ENCODE measurements around the gene CYP39A1. TPM values are rescaled to one million over a fixed set of nuclear protein-coding genes. Genes with fewer than 3 reads are reported as not detected.

The CYP39A1 gene
- total RNA-seq, 2 experiments from 2014 or later: not detected

DNA sequence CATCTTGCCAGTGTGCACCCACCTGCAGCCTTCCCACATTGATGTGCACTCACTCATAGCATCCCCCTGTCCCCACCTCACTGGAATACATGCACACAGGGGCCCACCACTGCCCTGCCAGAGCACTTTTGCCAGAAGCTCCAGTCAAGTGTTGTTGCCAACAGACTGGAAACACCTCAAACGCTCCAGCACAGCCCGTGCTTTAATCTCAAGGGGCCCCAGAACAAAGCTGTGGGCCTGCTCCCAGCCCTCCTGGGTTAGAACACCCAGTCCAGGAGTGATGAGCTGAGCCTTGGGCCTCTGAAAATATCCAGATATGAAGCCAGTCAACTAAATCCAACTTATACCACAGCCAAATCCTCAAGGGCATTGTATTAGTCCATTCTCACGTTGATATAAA, 77.1 kb downstream of the CYP39A1 start:
- DNase-seq (no peak), ATAC-seq (no peak)
- Mint-ChIP-seq H3K27me3 (peaks cover 24% of the 10 kb centered on the region), H3K4me1 (ENCODE audit: low read depth) (peaks cover 2% of the 10 kb centered on the region), H3K9me3 (peaks cover 6% of the 10 kb centered on the region), H3K36me3 (ENCODE audit: low read depth) (no peaks in the 10 kb centered on the region), H3K4me3 (no peak overlapping the region), H3K27ac (no peak overlapping the region)
- POLR2A ChIA-PET: no interaction called here
- intact Hi-C loops (cut with micrococcal nuclease): no loop called here
- TF ChIP-seq, protein P1, sequence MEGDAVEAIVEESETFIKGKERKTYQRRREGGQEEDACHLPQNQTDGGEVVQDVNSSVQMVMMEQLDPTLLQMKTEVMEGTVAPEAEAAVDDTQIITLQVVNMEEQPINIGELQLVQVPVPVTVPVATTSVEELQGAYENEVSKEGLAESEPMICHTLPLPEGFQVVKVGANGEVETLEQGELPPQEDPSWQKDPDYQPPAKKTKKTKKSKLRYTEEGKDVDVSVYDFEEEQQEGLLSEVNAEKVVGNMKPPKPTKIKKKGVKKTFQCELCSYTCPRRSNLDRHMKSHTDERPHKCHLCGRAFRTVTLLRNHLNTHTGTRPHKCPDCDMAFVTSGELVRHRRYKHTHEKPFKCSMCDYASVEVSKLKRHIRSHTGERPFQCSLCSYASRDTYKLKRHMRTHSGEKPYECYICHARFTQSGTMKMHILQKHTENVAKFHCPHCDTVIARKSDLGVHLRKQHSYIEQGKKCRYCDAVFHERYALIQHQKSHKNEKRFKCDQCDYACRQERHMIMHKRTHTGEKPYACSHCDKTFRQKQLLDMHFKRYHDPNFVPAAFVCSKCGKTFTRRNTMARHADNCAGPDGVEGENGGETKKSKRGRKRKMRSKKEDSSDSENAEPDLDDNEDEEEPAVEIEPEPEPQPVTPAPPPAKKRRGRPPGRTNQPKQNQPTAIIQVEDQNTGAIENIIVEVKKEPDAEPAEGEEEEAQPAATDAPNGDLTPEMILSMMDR (IDR thresholded peaks at IDR 0.05): no peak
- CTCF ChIA-PET: no interaction called here

DNA sequence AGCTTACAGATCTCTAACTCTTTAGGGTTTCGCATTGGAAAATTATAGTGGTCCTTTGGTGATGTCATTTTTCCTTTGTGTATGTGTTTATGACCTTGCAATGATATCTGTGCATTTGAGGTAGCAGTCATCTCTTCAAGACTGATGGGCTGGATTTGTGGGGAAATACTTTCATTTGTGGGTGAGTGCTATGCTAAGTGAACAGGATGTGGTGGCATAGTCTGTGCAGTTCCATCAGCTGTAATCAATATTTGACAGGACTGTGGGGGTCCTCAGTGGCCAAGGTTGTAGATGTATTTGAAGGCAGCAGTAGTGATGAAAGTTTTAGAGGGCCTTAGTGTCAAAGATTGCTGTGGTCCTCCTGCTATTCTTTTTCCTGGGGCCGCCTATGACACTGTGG, 79.5 kb downstream of the CYP39A1 start:
- H3K4me1 Mint-ChIP-seq (ENCODE audit: low read depth): peaks cover 2% of the 10 kb centered on the region
- no peak overlapping the region for H3K4me3 Mint-ChIP-seq
- H3K36me3 Mint-ChIP-seq (ENCODE audit: low read depth): no peaks in the 10 kb centered on the region
- ATAC-seq (no peak), DNase-seq (peak; percentile 7)
- ChIA-PET CTCF (no interaction called here), POLR2A (no interaction called here)
- H3K27me3 Mint-ChIP-seq: peaks cover 23% of the 10 kb centered on the region
- intact Hi-C loops (cut with micrococcal nuclease): no loop called here
- TF ChIP-seq, protein P1 (IDR thresholded peaks at IDR 0.05): no peak
- H3K9me3 Mint-ChIP-seq: peaks cover 6% of the 10 kb centered on the region
- no peak overlapping the region for H3K27ac Mint-ChIP-seq

DNA sequence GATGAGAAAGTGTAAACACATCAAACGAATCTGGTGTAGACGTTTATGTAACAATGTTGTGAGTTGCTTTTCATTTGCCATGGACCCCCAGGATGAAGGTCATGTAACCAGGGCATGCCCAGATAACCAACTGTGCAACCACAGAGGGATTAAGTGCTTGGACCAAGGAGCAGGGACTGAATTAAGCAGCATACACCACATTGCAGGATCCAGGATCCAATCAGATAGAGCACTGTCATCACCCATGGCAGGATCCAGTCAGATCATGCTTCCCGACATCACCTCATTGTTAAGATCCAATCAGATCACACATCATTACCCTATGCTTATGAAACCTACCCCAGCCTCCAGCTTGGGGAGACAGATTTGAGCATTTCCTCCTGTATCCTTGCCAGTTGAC, 87.1 kb downstream of the CYP39A1 start:
- POLR2A ChIA-PET: interaction anchor here (0.7 kb wide), 1 partner anchor 725 kb away, joined by 3 read pairs; no protein-coding TSS in a partner anchor
- TF ChIP-seq, protein P1 (IDR thresholded peaks at IDR 0.05): no peak

DNA sequence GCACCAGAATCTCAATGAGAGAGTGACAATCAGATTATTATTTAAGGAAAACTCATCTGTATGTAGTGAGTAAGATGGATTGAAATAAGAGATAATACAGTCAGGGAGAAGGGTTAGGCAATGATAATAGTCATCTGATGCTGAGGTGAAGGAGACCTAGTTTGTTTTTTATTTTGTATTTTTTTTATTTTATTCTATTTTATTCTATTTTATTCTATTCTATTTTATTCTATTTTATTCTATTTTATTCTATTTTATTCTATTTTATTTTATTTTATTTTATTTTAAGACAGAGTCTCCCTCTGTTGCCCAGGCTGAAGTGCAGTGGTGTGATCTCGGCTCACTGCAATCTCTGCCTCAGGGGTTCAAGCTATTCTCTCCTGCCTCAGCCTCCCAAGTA, 88.7 kb downstream of the CYP39A1 start:
- H3K27me3 Mint-ChIP-seq: peaks cover 9% of the 10 kb centered on the region
- peaks cover 4% of the 10 kb centered on the region for H3K9me3 Mint-ChIP-seq
- DNase-seq: no peak
- TF ChIP-seq, protein P1 (IDR thresholded peaks at IDR 0.05): no peak
- no peak overlapping the region for H3K4me3 Mint-ChIP-seq
- H3K36me3 Mint-ChIP-seq (ENCODE audit: low read depth): no peaks in the 10 kb centered on the region
- ChIA-PET POLR2A (no interaction called here), CTCF (no interaction called here)
- H3K4me1 Mint-ChIP-seq (ENCODE audit: low read depth): no peaks in the 10 kb centered on the region
- no peak overlapping the region for H3K27ac Mint-ChIP-seq
- ATAC-seq: no peak
- intact Hi-C loops (cut with micrococcal nuclease): no loop called here

More for the DNA sequence above, 87.1 kb downstream of the CYP39A1 start:
- DNase-seq (no peak), ATAC-seq (no peak)
- Mint-ChIP-seq H3K27ac (no peak overlapping the region), H3K27me3 (peaks cover 6% of the 10 kb centered on the region), H3K36me3 (ENCODE audit: low read depth) (no peaks in the 10 kb centered on the region), H3K4me1 (ENCODE audit: low read depth) (no peaks in the 10 kb centered on the region), H3K4me3 (no peak overlapping the region), H3K9me3 (peaks cover 4% of the 10 kb centered on the region)
- intact Hi-C loops (cut with micrococcal nuclease): no loop called here
- CTCF ChIA-PET: no interaction called here

DNA sequence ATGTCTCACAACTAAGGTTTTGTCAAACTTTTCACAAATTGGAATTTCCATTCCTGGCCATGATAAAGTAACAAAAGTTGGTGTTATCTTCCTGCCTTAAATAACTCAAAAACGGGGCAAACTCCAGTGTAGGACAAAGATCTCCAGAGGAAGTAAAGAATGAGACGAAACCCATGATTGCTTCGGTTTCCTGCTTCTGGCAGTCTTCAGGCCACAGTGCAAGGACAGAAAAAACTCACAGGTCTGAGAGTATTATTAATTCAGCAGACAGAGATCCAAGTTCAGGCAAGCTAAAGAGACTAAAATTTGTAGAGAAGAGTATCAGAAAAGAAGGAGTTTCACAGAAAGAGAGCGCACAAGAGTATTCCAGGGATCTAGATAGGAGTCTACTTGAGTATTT, 96.6 kb downstream of the CYP39A1 start:
- Mint-ChIP-seq H3K27ac (no peak overlapping the region), H3K4me1 (ENCODE audit: low read depth) (no peaks in the 10 kb centered on the region), H3K27me3 (peaks cover 22% of the 10 kb centered on the region), H3K36me3 (ENCODE audit: low read depth) (no peaks in the 10 kb centered on the region), H3K4me3 (no peak overlapping the region), H3K9me3 (no peaks in the 10 kb centered on the region)
- POLR2A ChIA-PET: no interaction called here
- TF ChIP-seq, protein P1 (IDR thresholded peaks at IDR 0.05): no peak
- CTCF ChIA-PET: no interaction called here
- intact Hi-C loops (cut with micrococcal nuclease): no loop called here
- no peak for DNase-seq
- no peak for ATAC-seq
